Smooth muscle cell of the pulmonary artery (primary cell): ENCODE measurements around the gene TEX261. TPM values are rescaled to one million over a fixed set of nuclear protein-coding genes. Genes with fewer than 3 reads are reported as not detected.

Source experiments
- total RNA-seq: library from RNA; depleted of rRNA; stranded (reverse); fragments of >200 nt; gene quantifications from 2 replicates; pipeline ENCODE4 v1.2.3, GENCODE V29; 2014

Gene TEX261
- 49.8 and 61.1 TPM in 2 replicates for total RNA-seq

DNA sequence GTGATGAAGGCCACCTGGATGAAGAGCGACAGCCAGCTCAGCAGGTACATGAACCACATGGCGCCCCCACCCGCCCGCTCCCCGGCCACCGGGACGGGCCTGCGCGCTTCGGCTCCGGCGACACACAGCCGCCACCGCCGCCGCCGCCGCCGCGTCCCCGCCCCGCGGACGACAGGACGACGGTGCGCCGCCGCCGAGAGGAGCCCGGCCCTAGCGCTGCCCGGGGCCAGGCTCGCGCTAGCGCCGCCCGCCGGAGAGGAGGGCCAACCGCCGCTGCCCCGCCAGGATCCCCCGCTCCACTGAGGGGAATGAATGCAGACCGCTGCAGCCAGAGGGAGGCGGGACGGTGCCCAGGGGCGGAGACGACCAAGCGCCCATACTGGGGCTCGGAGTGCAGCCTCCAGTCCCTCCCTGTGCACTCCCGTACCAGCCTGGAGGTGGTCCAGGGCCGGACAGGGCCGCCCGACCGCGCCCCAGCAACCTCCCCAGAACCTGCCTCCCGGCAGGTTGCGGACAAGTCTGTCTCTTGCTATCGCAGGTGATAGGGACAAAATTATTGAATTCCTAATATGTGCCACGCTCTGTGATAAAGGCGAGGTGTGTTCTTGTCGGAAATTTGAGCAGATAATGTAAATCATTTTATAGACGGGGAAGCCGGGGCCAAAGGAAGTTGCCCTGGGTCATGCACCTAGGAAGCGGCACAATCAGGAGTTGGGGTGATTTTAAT lies at the start of gene TEX261:
TEX261 (minus strand) TSS at position 175 of the 727 bp plus-strand sequence; CDS start at position 59, 116 bp downstream.

DNA sequence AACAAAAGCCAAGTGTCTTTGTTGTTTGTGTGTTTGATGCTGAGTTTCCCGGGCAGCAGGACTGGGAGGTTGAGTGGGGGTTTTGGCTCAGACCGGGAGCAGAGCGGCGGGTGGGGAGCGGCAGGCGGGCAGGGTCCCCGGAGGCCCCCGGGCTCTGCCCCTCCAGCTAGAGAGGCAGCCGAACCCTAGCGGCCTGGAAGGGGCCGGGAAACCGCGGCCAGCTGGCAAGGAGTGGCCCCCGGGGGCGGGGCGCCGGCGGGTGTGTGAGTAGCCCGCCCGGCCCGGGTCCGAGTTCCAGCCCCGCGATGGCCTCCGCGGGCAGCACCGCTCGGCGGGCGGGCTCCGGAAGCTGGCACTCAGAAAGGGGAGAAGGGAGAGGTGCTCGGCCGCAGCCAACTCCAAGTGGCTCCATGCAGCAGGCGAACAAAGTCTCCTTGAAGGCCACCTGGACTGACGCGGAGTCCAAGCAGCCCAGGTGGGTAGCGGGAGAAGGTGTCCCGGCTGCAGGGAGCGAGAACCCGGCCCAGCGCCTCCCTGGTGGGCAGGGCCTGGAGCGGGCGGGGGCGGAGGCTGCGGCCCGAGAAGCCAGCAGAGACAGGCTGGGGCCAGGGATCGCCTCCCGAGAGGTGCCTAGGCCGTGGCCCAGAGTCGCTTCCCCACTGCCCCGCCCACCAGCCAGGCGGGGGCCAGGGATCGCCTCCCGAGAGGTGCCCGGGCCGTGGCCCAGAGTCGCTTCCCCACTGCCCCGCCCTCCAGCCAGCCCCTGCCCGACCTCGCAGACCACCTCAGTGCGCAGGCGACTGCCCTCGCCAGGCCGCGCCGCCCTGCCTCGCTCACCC lies 16.1 kb downstream of the TEX261 start, which contains the start of gene ANKRD53:
ANKRD53 (plus strand) TSS at position 290 of the 839 bp plus-strand sequence; CDS start at position 306, 16 bp downstream.

Other genes starting within 250 kb of the TEX261 start
- not detected in 2 replicates for gene ADD2, start 226.7 kb downstream of the TEX261 start, total RNA-seq
- gene FIGLA, start 204.2 kb downstream of the TEX261 start, total RNA-seq, result not detected in 2 replicates
- not detected in 2 replicates for gene CLEC4F, start 174.3 kb downstream of the TEX261 start, total RNA-seq
- not detected in 2 replicates for gene CD207, start 159.1 kb downstream of the TEX261 start, total RNA-seq
- 1.6 and 2.0 TPM in 2 replicates for gene VAX2, start 94.3 kb downstream of the TEX261 start, total RNA-seq
- gene ATP6V1B1, start 59.0 kb downstream of the TEX261 start, total RNA-seq, result 1.1 and 2.2 TPM in 2 replicates
- 0.20 and 0.30 TPM in 2 replicates for gene ANKRD53, start 16.2 kb downstream of the TEX261 start, total RNA-seq
- gene NAGK, start 73.8 kb upstream of the TEX261 start, total RNA-seq, result 54.6 and 55.8 TPM in 2 replicates
- 15.1 and 23.0 TPM in 2 replicates for gene MCEE, start 135.4 kb upstream of the TEX261 start, total RNA-seq
- 13.6 and 15.2 TPM in 2 replicates for gene MPHOSPH10, start 135.8 kb upstream of the TEX261 start, total RNA-seq
- 0.36 and 0.65 TPM in 2 replicates for gene PAIP2B, start 232.2 kb upstream of the TEX261 start, total RNA-seq